WTC11 (cell line): ENCODE data around the gene KRT14. TPM values are rescaled to one million over a fixed set of nuclear protein-coding genes. Genes with fewer than 3 reads are reported as not detected.

Experiments used
- ATAC-seq: fragments of 200-7000 bp; cut with Tn5 transposase; 2 replicates; pipeline ENCODE4 v1.10.0; 2021; ENCODE audit warnings: mild to moderate bottlenecking, moderate library complexity
- CTCF ChIA-PET: fragments of 300-600 bp; sonication (Branson Sonifier 250); formaldehyde crosslinking; loops from one replicate; lab custom pipeline; 2021; ENCODE audit warnings: antibody characterized with exemption; lab: Charles Lee
- POLR2A ChIA-PET: fragments of 350-600 bp; sonication (Branson Sonifier 250); formaldehyde crosslinking; loops from one replicate; lab custom pipeline; 2021; ENCODE audit warnings: antibody characterized with exemption; lab: Charles Lee
- DNase-seq: peaks from one replicate; pipeline ENCODE4 v3.0.0; 2021; ENCODE audit warnings: low spot score
- H3K27ac Mint-ChIP-seq: 2 replicates; pipeline ENCODE4 v1.8.0; 2021; ENCODE audit warnings: mixed read lengths
- H3K27me3 Mint-ChIP-seq: 2 replicates; pipeline ENCODE4 v1.8.0; 2021; ENCODE audit warnings: low read depth, mild to moderate bottlenecking, moderate library complexity, mixed read lengths
- H3K36me3 Mint-ChIP-seq: 2 replicates; pipeline ENCODE4 v1.8.0; 2021; ENCODE audit warnings: mixed read lengths
- H3K4me1 Mint-ChIP-seq: 2 replicates; pipeline ENCODE4 v1.8.0; 2022; ENCODE audit warnings: mixed read lengths
- H3K4me3 Mint-ChIP-seq: 2 replicates; pipeline ENCODE4 v1.8.0; 2021; ENCODE audit warnings: mild to moderate bottlenecking, moderate library complexity, mixed read lengths
- H3K9me3 Mint-ChIP-seq: 2 replicates; pipeline ENCODE4 v1.8.0; 2021; ENCODE audit warnings: mixed read lengths
- ATF1 ChIP-seq: sonication (generic); formaldehyde crosslinking; IDR thresholded peaks from 2 replicates; pipeline ENCODE4 v1.8.1; 2023; ENCODE audit warnings: mild to moderate bottlenecking, moderate library complexity, missing genetic modification reagents
- CBFB ChIP-seq: sonication (generic); formaldehyde crosslinking; IDR thresholded peaks from 2 replicates; pipeline ENCODE4 v1.8.1; 2022; ENCODE audit warnings: mild to moderate bottlenecking, low read depth, missing genetic modification reagents
- CREM ChIP-seq: sonication (generic); formaldehyde crosslinking; IDR thresholded peaks from 2 replicates; pipeline ENCODE4 v1.8.1; 2022; ENCODE audit warnings: mild to moderate bottlenecking, missing genetic modification reagents, moderate library complexity
- E2F4 ChIP-seq: sonication (generic); formaldehyde crosslinking; IDR thresholded peaks from 2 replicates; pipeline ENCODE4 v1.8.1; 2022; ENCODE audit warnings: low read depth, mild to moderate bottlenecking, moderate library complexity, missing genetic modification reagents, borderline replicate concordance
- EMX1 ChIP-seq: fragments of 250-450 bp; sonication (Bioruptor Pico); IDR thresholded peaks from 2 replicates; pipeline ENCODE4 v1.8.0; 2021; ENCODE audit warnings: mild to moderate bottlenecking
- ESRRA ChIP-seq: sonication (generic); formaldehyde crosslinking; IDR thresholded peaks from 2 replicates; pipeline ENCODE4 v1.8.1; 2022; ENCODE audit warnings: mild to moderate bottlenecking, missing genetic modification reagents, borderline replicate concordance
- ETV6 ChIP-seq: sonication (generic); formaldehyde crosslinking; IDR thresholded peaks from 2 replicates; pipeline ENCODE4 v1.8.1; 2022; ENCODE audit warnings: mild to moderate bottlenecking, missing genetic modification reagents
- FOXP4 ChIP-seq: sonication (generic); formaldehyde crosslinking; IDR thresholded peaks from 2 replicates; pipeline ENCODE4 v1.8.0; 2022; ENCODE audit warnings: mild to moderate bottlenecking, missing genetic modification reagents
- GABPB1 ChIP-seq: sonication (generic); formaldehyde crosslinking; IDR thresholded peaks from 2 replicates; pipeline ENCODE4 v1.8.1; 2023; ENCODE audit warnings: mild to moderate bottlenecking, missing genetic modification reagents
- IRF1 ChIP-seq: sonication (generic); formaldehyde crosslinking; IDR thresholded peaks from 2 replicates; pipeline ENCODE4 v1.8.0; 2023; ENCODE audit warnings: missing genetic modification reagents
- NFYB ChIP-seq: sonication (generic); formaldehyde crosslinking; conservative IDR thresholded peaks from 2 replicates; pipeline ENCODE4 v1.8.0; 2022; ENCODE audit warnings: low read depth, missing genetic modification reagents
- NR1H2 ChIP-seq: sonication (generic); formaldehyde crosslinking; IDR thresholded peaks from 2 replicates; pipeline ENCODE4 v1.9.0; 2021; ENCODE audit warnings: mild to moderate bottlenecking, moderate library complexity, missing genetic modification reagents
- OVOL2 ChIP-seq: fragments of 250-450 bp; sonication (Bioruptor Pico); IDR thresholded peaks from 2 replicates; pipeline ENCODE4 v1.9.0; 2021; ENCODE audit warnings: mild to moderate bottlenecking, borderline replicate concordance
- RORB ChIP-seq: fragments of 250-450 bp; sonication (Bioruptor Pico); IDR thresholded peaks from 2 replicates; pipeline ENCODE4 v1.9.0; 2021; ENCODE audit warnings: mild to moderate bottlenecking
- SMAD4 ChIP-seq: sonication (generic); formaldehyde crosslinking; IDR thresholded peaks from 2 replicates; pipeline ENCODE4 v1.8.0; 2022; ENCODE audit warnings: mild to moderate bottlenecking, missing genetic modification reagents
- TCF7 ChIP-seq: sonication (generic); formaldehyde crosslinking; IDR thresholded peaks from 2 replicates; pipeline ENCODE4 v1.8.0; 2022; ENCODE audit warnings: mild to moderate bottlenecking, low read depth, missing genetic modification reagents, moderate library complexity
- TEAD4 ChIP-seq: sonication (generic); formaldehyde crosslinking; IDR thresholded peaks from 2 replicates; pipeline ENCODE4 v1.8.0; 2022; ENCODE audit warnings: mild to moderate bottlenecking, missing genetic modification reagents
- ZNF219 ChIP-seq: sonication (generic); formaldehyde crosslinking; IDR thresholded peaks from 2 replicates; pipeline ENCODE4 v1.8.0; 2023; ENCODE audit warnings: missing genetic modification reagents, mild to moderate bottlenecking, borderline replicate concordance
- ZNF281 ChIP-seq: sonication (generic); formaldehyde crosslinking; IDR thresholded peaks from 2 replicates; pipeline ENCODE4 v1.8.0; 2023; ENCODE audit warnings: mild to moderate bottlenecking, missing genetic modification reagents
- ZNF416 ChIP-seq: fragments of 250-450 bp; sonication (Bioruptor Pico); IDR thresholded peaks from 2 replicates; pipeline ENCODE4 v1.9.0; 2021; ENCODE audit warnings: mild to moderate bottlenecking, inconsistent platforms
- total RNA-seq: library from RNA; stranded (reverse); gene quantifications from 3 replicates; pipeline ENCODE4 v1.2.3, GENCODE V29; 2021
- TF ChIP-seq, protein P1 (sequence below): sonication (generic); formaldehyde crosslinking; IDR thresholded peaks from 2 replicates; pipeline ENCODE4 v1.8.1; 2022; ENCODE audit warnings: low read depth, missing genetic modification reagents, borderline replicate concordance
- TF ChIP-seq, protein P2 (sequence below): fragments of 250-450 bp; sonication (Bioruptor Pico); conservative IDR thresholded peaks from 2 replicates; pipeline ENCODE4 v1.9.0; 2021; ENCODE audit warnings: mild to moderate bottlenecking

The KRT14 gene
- total RNA-seq, 1 experiment from 2014 or later: not detected

DNA sequence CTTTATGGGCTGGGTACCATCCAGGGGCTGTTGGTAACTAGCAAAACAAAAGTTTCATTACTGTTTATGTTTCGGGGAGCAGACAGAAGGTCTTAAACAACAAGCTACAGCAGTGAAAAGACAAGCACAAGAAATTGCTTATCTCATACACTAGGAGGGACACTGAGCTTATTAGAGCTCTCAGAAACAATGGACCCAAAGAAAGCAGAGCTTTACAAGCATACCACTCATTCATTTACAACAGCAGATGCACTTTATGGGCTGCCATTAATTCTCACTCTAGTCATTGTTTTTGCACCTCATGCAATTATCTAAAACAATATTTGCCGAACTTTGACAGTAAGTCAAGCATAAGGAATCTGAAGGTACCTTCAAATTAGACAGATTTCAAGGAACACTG is 15.8 kb upstream of the KRT14 start (continued):
- no peak for TF ChIP-seq ZNF281 (CRISPR knock-in tag)
- no peak for TF ChIP-seq SMAD4
- TF ChIP-seq ZNF416 (CRISPR knock-in tag): no peak
- TF ChIP-seq ATF1 (CRISPR knock-in tag): no peak
- no peak for TF ChIP-seq OVOL2 (CRISPR knock-in tag)
- TF ChIP-seq NFYB (CRISPR knock-in tag): no peak
- TF ChIP-seq EMX1 (CRISPR knock-in tag): no peak
- TF ChIP-seq, all 79 proteins: peak for 0

GRCh38 chr17:41600318-41600717 is 13.6 kb upstream of the KRT14 start:
- TF ChIP-seq RORB (CRISPR knock-in tag) (no peak), CBFB (CRISPR knock-in tag) (no peak), IRF1 (no peak), CREM (CRISPR knock-in tag) (no peak), ZNF219 (CRISPR knock-in tag) (no peak), FOXP4 (no peak), SMAD4 (no peak), TEAD4 (CRISPR knock-in tag) (no peak), GABPB1 (no peak), NFYB (CRISPR knock-in tag) (no peak), ETV6 (CRISPR knock-in tag) (no peak)
- TF ChIP-seq, protein P1, sequence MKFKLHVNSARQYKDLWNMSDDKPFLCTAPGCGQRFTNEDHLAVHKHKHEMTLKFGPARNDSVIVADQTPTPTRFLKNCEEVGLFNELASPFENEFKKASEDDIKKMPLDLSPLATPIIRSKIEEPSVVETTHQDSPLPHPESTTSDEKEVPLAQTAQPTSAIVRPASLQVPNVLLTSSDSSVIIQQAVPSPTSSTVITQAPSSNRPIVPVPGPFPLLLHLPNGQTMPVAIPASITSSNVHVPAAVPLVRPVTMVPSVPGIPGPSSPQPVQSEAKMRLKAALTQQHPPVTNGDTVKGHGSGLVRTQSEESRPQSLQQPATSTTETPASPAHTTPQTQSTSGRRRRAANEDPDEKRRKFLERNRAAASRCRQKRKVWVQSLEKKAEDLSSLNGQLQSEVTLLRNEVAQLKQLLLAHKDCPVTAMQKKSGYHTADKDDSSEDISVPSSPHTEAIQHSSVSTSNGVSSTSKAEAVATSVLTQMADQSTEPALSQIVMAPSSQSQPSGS (CRISPR knock-in tag): no peak
- Mint-ChIP-seq H3K9me3 (0 out of 2 replicates have a peak, but pooled peaks cover 3% of the 10 kb centered on the region), H3K4me3 (no peak overlapping the region), H3K4me1 (0 out of 2 replicates have a peak, but pooled peaks cover 3% of the 10 kb centered on the region), H3K27ac (no peak overlapping the region), H3K27me3 (no peaks in the 10 kb centered on the region; the same call in 1 of the 2 replicates), H3K36me3 (no peaks in the 10 kb centered on the region)
- DNase-seq: no peak
- ATAC-seq: no peak
- ChIA-PET CTCF (interaction anchor here (1.4 to 1.8 kb wide), 5 partner anchors 9 to 63 kb away, joined by 5 to 15 read pairs (median 8); no protein-coding TSS in a partner anchor), POLR2A (no interaction called here)

DNA sequence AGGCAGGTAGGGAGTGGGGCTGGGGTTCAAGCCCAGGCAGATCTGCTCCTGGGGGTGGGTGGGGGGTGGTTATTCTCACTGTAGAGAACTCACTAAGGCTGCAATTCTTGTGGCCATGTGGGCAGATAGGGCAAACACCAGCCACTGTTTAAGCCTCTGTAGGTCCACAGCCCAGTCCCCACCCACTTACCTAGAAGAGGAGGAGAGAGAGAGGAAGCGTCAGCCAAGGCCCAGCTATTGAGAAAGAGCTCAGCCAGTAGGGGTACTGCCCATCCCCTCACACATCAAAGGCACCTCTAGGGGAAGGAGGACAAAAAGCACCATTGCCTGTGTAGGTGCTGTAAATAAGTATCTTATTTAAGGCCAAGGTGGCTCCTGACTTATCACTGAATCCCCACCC is 13.0 kb upstream of the KRT14 start:
- H3K4me1 Mint-ChIP-seq: 0 out of 2 replicates have a peak, but pooled peaks cover 3% of the 10 kb centered on the region
- POLR2A ChIA-PET: no interaction called here
- TF ChIP-seq RORB (CRISPR knock-in tag) (no peak), ESRRA (CRISPR knock-in tag) (no peak), CREM (CRISPR knock-in tag) (no peak), E2F4 (CRISPR knock-in tag) (no peak), NR1H2 (CRISPR knock-in tag) (no peak), TCF7 (CRISPR knock-in tag) (no peak), NFYB (CRISPR knock-in tag) (no peak)
- TF ChIP-seq, protein P2, sequence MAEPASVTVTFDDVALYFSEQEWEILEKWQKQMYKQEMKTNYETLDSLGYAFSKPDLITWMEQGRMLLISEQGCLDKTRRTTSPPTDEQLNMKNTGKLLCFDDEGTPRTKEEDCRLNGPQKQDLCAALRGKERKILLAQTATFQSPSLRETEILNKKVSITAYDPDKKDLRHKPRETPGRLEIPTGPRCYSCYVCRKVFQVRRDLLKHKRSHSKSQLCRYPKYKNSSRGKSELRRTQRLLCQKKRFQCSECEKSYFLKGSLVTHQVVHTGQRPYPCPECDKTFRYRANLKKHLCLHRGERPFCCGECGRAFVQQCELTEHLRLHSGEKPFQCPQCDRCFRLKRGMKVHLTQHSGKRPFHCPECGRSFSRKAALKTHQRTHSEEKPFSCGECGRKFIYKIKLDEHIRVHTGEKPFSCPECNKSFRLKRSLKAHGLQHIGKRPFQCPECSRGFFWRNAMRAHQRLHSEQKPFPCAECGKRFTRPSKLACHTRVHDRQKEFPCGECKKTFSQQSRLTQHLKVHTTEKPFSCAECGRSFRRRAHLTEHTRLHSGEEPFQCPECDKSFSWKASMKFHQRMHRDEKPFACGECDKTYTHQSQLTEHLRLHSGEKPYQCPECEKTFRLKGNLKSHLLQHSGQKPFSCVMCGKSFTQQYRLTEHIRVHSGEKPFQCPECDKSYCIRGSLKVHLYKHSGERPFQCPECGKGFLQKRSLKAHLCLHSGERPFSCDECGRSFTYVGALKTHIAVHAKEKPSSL (CRISPR knock-in tag): no peak
- TF ChIP-seq, all 79 proteins: peak for 0
- Mint-ChIP-seq H3K4me3 (no peak overlapping the region), H3K36me3 (no peaks in the 10 kb centered on the region), H3K27ac (no peak overlapping the region), H3K27me3 (no peaks in the 10 kb centered on the region; the same call in 1 of the 2 replicates), H3K9me3 (0 out of 2 replicates have a peak, but pooled peaks cover 3% of the 10 kb centered on the region)
- CTCF ChIA-PET: interaction anchor here (1.4 to 1.8 kb wide), 5 partner anchors 10 to 63 kb away, joined by 5 to 15 read pairs (median 8); no protein-coding TSS in a partner anchor
- DNase-seq: no peak
- peak; percentile 43; the same call in 1 of the 2 replicates for ATAC-seq
